Effector CD4-positive, alpha-beta T cell (primary cell): Measurements from ENCODE around the gene NOP9.
"Not testable (repeated sequence)": the region's sequence is repeated elsewhere in the genome, so short reads cannot be mapped to it uniquely, and the experiment has no call there.

ENCODE experiments used
- DNase-seq: peaks from one replicate; pipeline ENCODE4 v3.0.0-alpha.2; 2020

The NOP9 gene

GRCh38 chr14:24330973-24331674 is 31.5 kb downstream of the NOP9 start:
- no peak for DNase-seq

- no peak for DNase-seq
Observed at GRCh38 chr14:24331731-24332267, 32.1 kb downstream of the NOP9 start.

- DNase-seq, result peak; percentile 83
Observed at GRCh38 chr14:24332268-24332993, 32.8 kb downstream of the NOP9 start.

DNA sequence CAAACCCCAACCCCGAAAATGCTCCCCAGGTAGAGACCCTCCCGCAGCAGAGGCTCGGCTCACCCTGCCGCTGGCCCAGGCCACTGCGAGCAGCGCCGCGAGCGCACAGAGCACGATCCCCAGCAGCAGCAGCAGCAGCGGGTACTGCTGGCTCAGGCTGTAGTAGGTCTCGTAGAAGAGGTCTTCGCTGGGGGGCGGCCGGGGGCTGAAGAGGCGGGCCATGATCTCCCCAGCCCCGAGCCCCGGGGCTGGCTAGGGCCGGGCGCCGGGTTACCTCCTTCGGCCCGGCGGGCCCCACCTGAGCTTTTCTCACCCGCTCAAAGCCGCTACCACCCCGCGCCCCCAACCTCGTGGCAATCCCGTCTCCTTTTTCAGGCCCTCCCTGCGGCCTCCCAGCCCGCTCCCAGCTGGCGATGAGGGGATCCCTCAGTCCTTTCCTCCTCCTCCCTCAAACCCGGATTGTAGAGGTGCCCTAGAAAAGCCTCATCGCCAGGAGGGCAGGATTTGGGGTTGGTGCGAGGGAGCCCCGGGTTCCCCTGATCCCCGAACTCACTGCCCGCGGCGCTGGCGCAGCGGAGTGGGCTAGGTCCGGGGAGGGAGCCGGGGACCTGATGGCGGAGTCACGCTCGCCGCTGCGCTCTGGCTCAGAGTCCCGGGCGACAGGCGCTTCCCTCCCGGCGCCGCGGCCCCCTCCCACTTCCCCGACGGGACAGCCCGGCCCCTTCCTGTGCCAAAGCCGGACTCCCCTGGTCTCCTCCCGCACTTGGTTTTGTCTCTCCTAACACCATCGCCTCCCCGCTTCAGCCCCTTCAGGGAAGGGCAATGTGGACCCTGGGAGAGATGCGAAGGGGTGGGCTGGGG is 35.0 kb downstream of the NOP9 start, which contains the start of gene ADCY4:
Gene ADCY4 (minus strand): TSS at position 641 of the 861 bp plus-strand sequence. CDS start 419 bp downstream, at position 222.
- no peak for DNase-seq

DNA sequence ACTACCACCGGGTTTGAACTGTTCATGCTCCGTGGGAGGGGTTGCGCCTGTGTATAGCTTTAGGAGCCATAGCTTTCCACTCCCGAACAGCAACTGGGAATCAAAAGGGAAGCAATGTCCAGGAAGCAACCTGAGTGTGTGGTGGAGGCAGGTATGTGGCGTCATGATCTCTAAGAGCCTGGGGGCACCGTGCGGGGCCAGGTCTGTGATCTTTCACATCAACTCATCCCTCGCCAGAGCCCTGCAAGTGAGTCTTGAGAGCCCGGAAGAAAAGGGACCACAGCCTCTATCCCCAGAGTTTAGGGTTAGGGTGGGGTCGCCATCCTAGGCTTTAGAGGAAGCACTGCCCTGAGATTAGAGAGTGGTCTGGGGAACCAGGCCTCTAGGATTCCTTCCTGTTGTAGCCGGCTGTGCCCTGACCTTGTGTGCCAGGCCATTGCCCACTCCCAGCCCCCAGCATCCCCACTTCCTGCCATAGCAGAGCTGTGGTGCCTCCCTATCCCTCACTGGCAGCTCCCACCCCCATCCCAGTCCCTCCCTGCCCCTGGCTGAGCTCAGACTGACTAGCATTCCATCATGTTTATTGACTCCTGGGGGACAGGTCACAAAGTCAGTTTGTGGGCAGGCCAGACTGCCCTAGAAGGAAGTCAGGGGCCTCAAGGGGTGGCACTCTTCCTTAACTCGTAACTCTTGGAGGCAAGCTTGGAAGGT is 36.0 kb downstream of the NOP9 start:
- DNase-seq, result no peak

DNA sequence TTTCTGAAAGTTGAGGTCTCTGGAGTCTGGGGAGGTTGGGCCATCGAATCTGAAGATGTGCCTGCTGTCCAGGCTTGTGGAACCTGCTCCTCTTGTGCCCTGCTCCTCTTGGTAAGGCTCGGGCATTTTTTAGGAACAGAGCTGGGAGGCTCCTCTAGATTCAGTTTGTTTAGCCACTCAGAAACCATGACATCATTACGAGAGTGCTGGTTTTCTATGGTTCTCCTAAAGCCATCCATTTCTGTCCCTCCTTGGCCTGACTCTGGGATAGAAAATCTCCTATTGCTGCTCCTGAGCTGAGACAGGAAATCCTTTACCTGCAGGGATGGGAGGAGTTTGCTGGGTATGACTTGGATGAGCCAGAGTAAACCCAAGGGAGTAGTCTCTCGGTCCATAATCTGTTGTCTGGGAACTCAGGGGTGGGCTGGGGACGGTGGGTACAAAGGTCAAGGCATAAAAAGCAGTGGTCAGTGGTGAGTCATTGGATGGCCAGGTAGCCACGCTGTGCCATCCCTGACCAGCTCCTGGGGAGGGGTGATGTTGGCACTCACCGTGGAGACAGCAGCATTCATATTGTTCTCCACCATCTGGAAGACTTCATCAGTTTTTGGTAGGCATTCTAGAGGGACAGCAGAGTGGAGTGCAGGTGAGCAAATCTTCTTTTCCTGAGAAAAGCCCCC is 37.6 kb downstream of the NOP9 start:
- DNase-seq, result no peak

- DNase-seq, result no peak
Observed at GRCh38 chr14:24337824-24338175, 38.1 kb downstream of the NOP9 start.

- DNase-seq, result no peak
Observed at GRCh38 chr14:24338843-24339242, 39.2 kb downstream of the NOP9 start.

GRCh38 chr14:24339284-24340151 is 39.9 kb downstream of the NOP9 start, which contains the start of gene RIPK3:
Gene RIPK3 (minus strand): TSS chr14:24339991. CDS start chr14:24339826, 165 bp downstream.
- peak; percentile 61 for DNase-seq

GRCh38 chr14:24340606-24341005 is 41.0 kb downstream of the NOP9 start:
- no peak for DNase-seq

DNA sequence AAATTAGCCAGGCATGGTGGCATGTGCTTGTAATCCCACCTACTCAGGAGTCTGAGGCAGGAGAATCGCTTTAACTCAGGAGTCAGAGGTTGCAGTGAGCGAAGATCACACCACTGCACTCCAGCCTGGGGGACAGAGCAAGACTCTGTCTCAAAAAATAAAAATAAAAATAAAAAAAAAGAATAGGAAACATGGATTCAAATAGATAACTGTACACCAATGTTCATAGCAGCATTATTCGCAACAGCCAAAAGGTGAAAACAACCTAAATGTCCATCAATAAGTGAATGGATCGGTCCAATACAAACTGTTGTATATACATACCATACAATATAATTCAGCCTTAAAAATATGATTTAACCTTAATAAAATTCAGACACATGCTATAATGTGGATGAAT is 43.2 kb downstream of the NOP9 start:
- DNase-seq, result no peak

DNA sequence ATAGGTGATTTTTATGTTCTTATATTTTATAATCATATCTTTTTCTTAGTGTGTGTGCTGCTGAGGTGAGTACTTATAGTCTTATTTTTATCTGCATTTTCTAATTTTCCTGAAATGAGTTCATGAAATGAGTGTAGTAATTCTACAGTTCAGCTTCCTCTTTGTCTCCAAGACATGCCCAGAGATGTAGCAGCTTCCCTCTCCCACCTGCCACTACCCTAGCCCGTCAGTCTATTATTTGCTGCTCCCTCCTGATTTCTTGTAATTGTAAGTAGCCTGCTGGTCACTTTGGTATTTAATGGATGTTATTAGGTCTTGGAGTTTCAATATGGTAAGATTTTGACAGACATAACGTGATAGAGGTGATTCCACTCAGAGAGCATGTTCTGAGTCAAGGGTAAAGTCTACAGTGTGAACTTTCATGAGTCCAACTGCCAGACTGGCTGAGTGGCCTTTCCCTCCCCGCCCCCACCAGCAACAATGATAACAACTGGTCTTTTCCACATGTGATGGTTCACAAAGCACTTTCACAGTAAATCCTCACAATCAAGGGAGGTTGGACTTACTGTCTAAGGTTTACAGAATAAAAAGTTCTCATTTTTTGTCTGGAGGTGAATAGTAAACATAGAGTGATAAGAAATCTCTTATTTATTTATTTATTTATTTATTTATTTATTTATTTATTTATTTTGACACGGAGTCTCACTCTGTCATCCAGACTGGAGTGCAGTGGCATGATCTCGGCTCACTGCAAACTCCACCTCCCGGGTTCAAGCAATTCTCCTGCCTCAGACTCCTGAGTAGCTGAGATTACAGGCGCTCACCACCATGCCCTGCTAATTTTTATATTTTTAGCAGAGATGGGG is 44.4 kb downstream of the NOP9 start:
- DNase-seq, result no peak

GRCh38 chr14:24347134-24347533 is 47.5 kb downstream of the NOP9 start:
- no peak for DNase-seq

- no peak for DNase-seq
Observed at GRCh38 chr14:24348186-24348585, 48.5 kb downstream of the NOP9 start.

DNA sequence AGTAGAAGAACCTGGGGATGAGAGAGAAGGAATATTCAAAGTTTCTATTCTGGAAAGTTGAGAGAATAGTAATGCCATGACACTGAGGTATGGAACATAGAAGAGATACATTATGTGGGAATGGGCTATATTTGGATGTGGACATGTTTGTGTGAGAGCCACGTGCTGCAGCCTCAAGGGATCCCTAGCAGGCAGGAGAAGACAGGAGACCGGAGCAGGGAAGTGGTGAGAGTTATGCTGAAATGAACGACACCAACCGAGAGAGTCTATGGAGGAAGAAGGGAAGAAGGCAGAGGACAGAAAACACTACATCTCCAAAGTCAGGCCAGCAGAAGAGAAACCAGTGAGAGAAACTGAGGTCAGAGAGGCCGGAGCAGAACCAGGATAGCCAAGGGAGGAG is 50.1 kb downstream of the NOP9 start:
- no peak for DNase-seq

GRCh38 chr14:24351517-24351916 is 51.9 kb downstream of the NOP9 start:
- DNase-seq, result no peak

- no peak for DNase-seq
Observed at GRCh38 chr14:24353559-24354481, 54.2 kb downstream of the NOP9 start.

DNA sequence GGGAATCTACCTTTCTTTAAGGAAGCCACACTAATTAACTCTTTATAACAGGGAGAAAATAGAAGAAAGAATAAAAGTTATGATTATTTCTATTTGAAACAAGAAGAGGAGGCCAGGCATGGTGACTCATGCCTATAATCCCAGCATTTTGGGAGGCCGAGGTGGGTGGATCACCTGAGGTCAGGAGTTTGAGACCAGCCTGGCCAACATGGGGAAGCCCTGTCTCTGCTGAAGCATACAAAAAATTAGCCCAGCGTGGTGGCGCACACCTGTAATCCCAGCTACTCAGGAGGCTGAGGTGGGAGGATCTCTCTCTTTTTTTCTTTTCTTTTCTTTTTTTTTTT is 54.8 kb downstream of the NOP9 start:
- DNase-seq, result not testable (repeated sequence)

GRCh38 chr14:24355009-24355408 is 55.4 kb downstream of the NOP9 start:
- DNase-seq, result no peak
